ENCODE measurements around the gene GDPD5.

- TF ChIP-seq CTCF (conservative IDR thresholded peaks at IDR 0.05; ENCODE audit: low read length) (no peak), EZH2phosphoT487 (IDR thresholded peaks at IDR 0.05; ENCODE audit: borderline replicate concordance, low read depth, low read length) (no peak)
These were observed 5.6 kb upstream of the GDPD5 start for GRCh38 chr11:75531325-75531724.
